ENCODE results near the gene GRID1. TPM values are rescaled to one million over a fixed set of nuclear protein-coding genes. Genes with fewer than 3 reads are reported as not detected.
A peak's percentile ranks its signal among the peaks of the same experiment; 100 is the strongest.

GRID1 gene
- total RNA-seq, 1 donor from 2014 or later: 0.75 TPM

DNA sequence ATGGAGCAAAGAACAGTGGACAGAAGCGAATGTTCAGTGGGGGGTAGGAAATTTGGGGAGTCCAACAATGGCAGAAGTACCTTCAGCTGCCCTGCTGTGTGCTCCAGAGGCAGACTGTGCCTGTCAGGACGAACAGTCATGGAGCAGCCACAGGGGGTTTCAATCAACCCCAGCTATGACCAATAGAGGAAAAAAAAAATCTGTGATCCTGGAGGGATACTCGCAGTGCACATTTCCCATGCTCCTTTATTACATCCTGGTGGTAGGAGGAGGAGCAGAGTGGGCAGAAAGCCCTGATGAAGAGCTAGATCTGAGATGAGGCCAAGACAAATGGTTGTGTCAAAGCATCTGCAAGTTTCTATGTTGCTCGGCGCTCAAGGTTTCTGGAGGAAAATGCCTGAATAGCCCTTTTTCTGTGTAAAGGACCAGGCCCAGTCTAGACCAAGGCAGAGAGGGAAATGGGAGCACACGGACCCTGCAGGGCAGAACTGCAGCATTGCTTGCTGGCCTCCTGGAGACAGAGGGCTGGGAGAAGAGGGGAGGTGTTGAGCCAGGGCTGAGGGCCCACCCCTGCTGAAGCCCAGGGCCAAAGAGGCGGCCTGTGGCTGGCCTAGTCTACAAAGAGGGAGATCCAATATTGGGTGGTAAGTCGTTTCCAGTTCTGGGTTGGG lies 201.5 kb downstream of the GRID1 start:
- H3K9ac ChIP-seq (ENCODE audit: low read length): no peak overlapping the region
- no peak for FAIRE-seq
- H3K4me3 Mint-ChIP-seq (ENCODE audit: unreplicated experiment): no peak overlapping the region
- no peaks in the 10 kb centered on the region for H3K4me1 ChIP-seq (ENCODE audit: insufficient read depth, low read length)
- H3K27ac Mint-ChIP-seq (ENCODE audit: unreplicated experiment): no peak overlapping the region
- no peaks in the 10 kb centered on the region for H3K79me2 ChIP-seq (ENCODE audit: insufficient read depth, low read length)
- DNase-seq (ENCODE audit: low read depth): no peak
- H3K4me3 ChIP-seq (ENCODE audit: insufficient read depth, low read depth, low read length): no peak overlapping the region
- H3K4me2 ChIP-seq (ENCODE audit: low read length): no peak overlapping the region
- no peaks in the 10 kb centered on the region for H3K36me3 Mint-ChIP-seq (ENCODE audit: low read depth, unreplicated experiment)
- H3K27me3 Mint-ChIP-seq (ENCODE audit: low read depth, unreplicated experiment): peaks cover 29% of the 10 kb centered on the region
- no peaks in the 10 kb centered on the region for H3K9me3 ChIP-seq (ENCODE audit: insufficient read depth, low read depth, low read length)
- H4K20me1 ChIP-seq (ENCODE audit: insufficient read depth, low read length): no peaks in the 10 kb centered on the region
- H3K9me3 Mint-ChIP-seq (ENCODE audit: unreplicated experiment): peaks cover 2% of the 10 kb centered on the region
- no peak overlapping the region for H3K27ac ChIP-seq (ENCODE audit: low read depth, low read length)
- H3K27me3 ChIP-seq (ENCODE audit: insufficient read depth, low read length): no peaks in the 10 kb centered on the region
- TF ChIP-seq, protein P1, sequence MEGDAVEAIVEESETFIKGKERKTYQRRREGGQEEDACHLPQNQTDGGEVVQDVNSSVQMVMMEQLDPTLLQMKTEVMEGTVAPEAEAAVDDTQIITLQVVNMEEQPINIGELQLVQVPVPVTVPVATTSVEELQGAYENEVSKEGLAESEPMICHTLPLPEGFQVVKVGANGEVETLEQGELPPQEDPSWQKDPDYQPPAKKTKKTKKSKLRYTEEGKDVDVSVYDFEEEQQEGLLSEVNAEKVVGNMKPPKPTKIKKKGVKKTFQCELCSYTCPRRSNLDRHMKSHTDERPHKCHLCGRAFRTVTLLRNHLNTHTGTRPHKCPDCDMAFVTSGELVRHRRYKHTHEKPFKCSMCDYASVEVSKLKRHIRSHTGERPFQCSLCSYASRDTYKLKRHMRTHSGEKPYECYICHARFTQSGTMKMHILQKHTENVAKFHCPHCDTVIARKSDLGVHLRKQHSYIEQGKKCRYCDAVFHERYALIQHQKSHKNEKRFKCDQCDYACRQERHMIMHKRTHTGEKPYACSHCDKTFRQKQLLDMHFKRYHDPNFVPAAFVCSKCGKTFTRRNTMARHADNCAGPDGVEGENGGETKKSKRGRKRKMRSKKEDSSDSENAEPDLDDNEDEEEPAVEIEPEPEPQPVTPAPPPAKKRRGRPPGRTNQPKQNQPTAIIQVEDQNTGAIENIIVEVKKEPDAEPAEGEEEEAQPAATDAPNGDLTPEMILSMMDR (IDR thresholded peaks at IDR 0.05; ENCODE audit: insufficient read depth, low read depth, low read length): no peak
- TF ChIP-seq EZH2 (IDR thresholded peaks at IDR 0.05; ENCODE audit: insufficient read depth, low read length): no peak
- H3K4me1 Mint-ChIP-seq (ENCODE audit: low read depth, unreplicated experiment): peaks cover 5% of the 10 kb centered on the region
- no peak overlapping the region for H2AFZ ChIP-seq (ENCODE audit: low read depth, low read length)
- no peaks in the 10 kb centered on the region for H3K36me3 ChIP-seq (ENCODE audit: insufficient read depth, low read length)

DNA sequence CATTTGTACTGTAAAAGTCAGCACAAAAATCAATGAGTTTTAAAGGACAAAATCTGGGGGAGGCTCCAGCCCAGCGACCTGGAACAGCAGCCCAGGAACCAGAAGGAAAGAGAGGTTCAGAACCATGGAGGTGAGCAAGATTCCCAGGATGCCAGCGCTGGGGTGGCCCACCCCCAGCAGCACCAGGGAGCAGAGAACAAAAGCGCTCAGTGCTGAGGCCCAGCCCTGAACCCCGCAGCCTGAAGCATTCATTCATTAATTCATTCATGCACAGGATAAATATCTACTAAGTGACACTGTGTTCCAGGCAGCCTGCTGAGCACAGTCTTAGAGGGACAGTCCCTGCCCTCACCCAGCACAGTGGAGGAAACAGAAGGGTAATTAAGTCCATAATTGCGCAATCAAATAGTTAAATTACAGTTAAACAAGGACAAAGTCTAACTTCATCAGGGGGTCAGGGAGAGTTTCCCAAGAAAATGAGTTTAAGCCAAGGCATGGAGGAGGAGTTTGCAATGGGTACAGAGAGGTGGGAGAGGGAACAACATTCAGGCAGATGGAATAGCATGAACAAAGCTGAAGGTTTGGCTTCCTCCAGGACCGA lies 202.3 kb downstream of the GRID1 start:
- H3K9me3 ChIP-seq (ENCODE audit: insufficient read depth, low read depth, low read length): no peaks in the 10 kb centered on the region
- H3K4me3 Mint-ChIP-seq (ENCODE audit: unreplicated experiment): no peak overlapping the region
- H3K4me3 ChIP-seq (ENCODE audit: insufficient read depth, low read depth, low read length): no peak overlapping the region
- no peaks in the 10 kb centered on the region for H4K20me1 ChIP-seq (ENCODE audit: insufficient read depth, low read length)
- H3K79me2 ChIP-seq (ENCODE audit: insufficient read depth, low read length): no peaks in the 10 kb centered on the region
- peaks cover 2% of the 10 kb centered on the region for H3K4me1 Mint-ChIP-seq (ENCODE audit: low read depth, unreplicated experiment)
- H3K36me3 Mint-ChIP-seq (ENCODE audit: low read depth, unreplicated experiment): no peaks in the 10 kb centered on the region
- peaks cover 2% of the 10 kb centered on the region for H3K9me3 Mint-ChIP-seq (ENCODE audit: unreplicated experiment)
- H3K9ac ChIP-seq (ENCODE audit: low read length): no peak overlapping the region
- H3K4me1 ChIP-seq (ENCODE audit: insufficient read depth, low read length): no peaks in the 10 kb centered on the region
- FAIRE-seq (no peak), DNase-seq (ENCODE audit: low read depth) (no peak)
- H3K27me3 Mint-ChIP-seq (ENCODE audit: low read depth, unreplicated experiment): peaks cover 27% of the 10 kb centered on the region
- no peaks in the 10 kb centered on the region for H3K27me3 ChIP-seq (ENCODE audit: insufficient read depth, low read length)
- peak overlapping the region; percentile 34 for H3K27ac Mint-ChIP-seq (ENCODE audit: unreplicated experiment)
- H3K27ac ChIP-seq (ENCODE audit: low read depth, low read length): no peak overlapping the region
- TF ChIP-seq, protein P1 (IDR thresholded peaks at IDR 0.05; ENCODE audit: insufficient read depth, low read depth, low read length): no peak
- TF ChIP-seq EZH2 (IDR thresholded peaks at IDR 0.05; ENCODE audit: insufficient read depth, low read length): no peak
- H3K36me3 ChIP-seq (ENCODE audit: insufficient read depth, low read length): no peaks in the 10 kb centered on the region
- no peak overlapping the region for H2AFZ ChIP-seq (ENCODE audit: low read depth, low read length)
- no peak overlapping the region for H3K4me2 ChIP-seq (ENCODE audit: low read length)
